K562 (cell line): ENCODE results near the gene GCK. TPM values are rescaled to one million over a fixed set of nuclear protein-coding genes. Genes with fewer than 3 reads are reported as not detected.

Source experiments
- ATF7 ChIP-seq: fragments of 450-650 bp; IDR thresholded peaks from 2 replicates; pipeline ENCODE4 v1.7.1; 2014; ENCODE audit warnings: mild to moderate bottlenecking, moderate library complexity
- CREB1 ChIP-seq, 2 experiments: sonication (generic) in 1 of 2; formaldehyde crosslinking in 1 of 2; IDR thresholded peaks; 2 replicates each; pipeline versions ENCODE4 v1.6.1 to v1.8.0; 2012 to 2022; ENCODE audit warnings: inconsistent platforms in 1 of 2, mild to moderate bottlenecking in 1 of 2, missing genetic modification reagents in 1 of 2, moderate library complexity in 1 of 2
- DPF2 ChIP-seq: fragments of 450-650 bp; IDR thresholded peaks from 2 replicates; pipeline ENCODE4 v1.6.1; 2016
- HDAC3 ChIP-seq: fragments of 450-650 bp; IDR thresholded peaks from 2 replicates; pipeline ENCODE4 v1.6.1; 2018; ENCODE audit warnings: borderline replicate concordance, mild to moderate bottlenecking, moderate library complexity; ENCODE audit not compliant: partially characterized antibody
- HNRNPL ChIP-seq: fragments of 200-400 bp; formaldehyde crosslinking; IDR thresholded peaks from 2 replicates; pipeline ENCODE4 v1.6.1; 2017; ENCODE audit warnings: low read depth, mild to moderate bottlenecking, low read length
- LARP7 ChIP-seq: fragments of 450-650 bp; IDR thresholded peaks from 2 replicates; pipeline ENCODE4 v1.6.1; 2016
- MTF1 ChIP-seq: fragments of 250-450 bp; sonication (Bioruptor Pico); IDR thresholded peaks from 2 replicates; pipeline ENCODE4 v1.9.0; 2021; ENCODE audit warnings: moderate library complexity, mild to moderate bottlenecking, inconsistent platforms, borderline replicate concordance
- NFIX ChIP-seq: fragments of 250-450 bp; sonication (Bioruptor Pico); IDR thresholded peaks from 2 replicates; pipeline ENCODE4 v1.4.0; 2020; ENCODE audit warnings: low read depth, mild to moderate bottlenecking, moderate library complexity
- RB1 ChIP-seq: fragments of 450-650 bp; IDR thresholded peaks from 2 replicates; pipeline ENCODE4 v1.6.1; 2017; ENCODE audit warnings: low read depth, mild to moderate bottlenecking
- SRSF3 ChIP-seq: fragments of 200-400 bp; formaldehyde crosslinking; IDR thresholded peaks from 2 replicates; pipeline ENCODE4 v1.6.1; 2016; ENCODE audit warnings: mild to moderate bottlenecking, low read length, moderate library complexity; ENCODE audit not compliant: insufficient read depth
- YY1 ChIP-seq, 3 experiments: IDR thresholded peaks; 2 replicates each; pipeline ENCODE4 v1.6.1; 2011; ENCODE audit warnings: low read length in 2 of 3, mild to moderate bottlenecking in 2 of 3, moderate library complexity in 2 of 3, borderline replicate concordance in 1 of 3, control low read depth in 1 of 3, low read depth in 1 of 3; ENCODE audit not compliant: insufficient read depth in 3 of 3, insufficient replicate concordance in 2 of 3, control insufficient read depth in 1 of 3, insufficient read length in 1 of 3; ENCODE audit errors: extremely low read depth in 1 of 3
- ZNF124 ChIP-seq: sonication (generic); formaldehyde crosslinking; IDR thresholded peaks from 2 replicates; pipeline ENCODE4 v1.8.1; 2022; ENCODE audit warnings: missing genetic modification reagents
- ZNF239 ChIP-seq: fragments of 250-450 bp; sonication (Bioruptor Pico); IDR thresholded peaks from 2 replicates; pipeline ENCODE4 v1.4.0; 2020; ENCODE audit warnings: mild to moderate bottlenecking
- ZNF445 ChIP-seq: fragments of 250-450 bp; sonication (Bioruptor Pico); IDR thresholded peaks from 2 replicates; pipeline ENCODE4 v1.4.0; 2020; ENCODE audit warnings: low read depth, mild to moderate bottlenecking, moderate library complexity
- ZNF668 ChIP-seq: fragments of 250-450 bp; sonication (Bioruptor Pico); IDR thresholded peaks from 2 replicates; pipeline ENCODE4 v1.8.0; 2022; ENCODE audit warnings: mild to moderate bottlenecking, inconsistent platforms
- ZNF75A ChIP-seq: fragments of 450-650 bp; formaldehyde crosslinking; IDR thresholded peaks from 2 replicates; pipeline ENCODE4 v1.4.0; 2020; ENCODE audit warnings: mild to moderate bottlenecking
- ZNF830 ChIP-seq: fragments of 250-450 bp; sonication (Bioruptor Pico); IDR thresholded peaks from 2 replicates; pipeline ENCODE4 v1.5.0; 2021; ENCODE audit warnings: mild to moderate bottlenecking
- polyA plus RNA-seq, 8 experiments: library from polyadenylated mRNA; depleted of rRNA in 4 of 8; stranded (reverse) in 5 of 8; unstranded in 3 of 8; fragments of >200 nt; fragmentation: Nextera tagmentation in 2 of 8; fragmentation: Illumina TruSeq in 1 of 8; extraction: Ambion mirVana in 2 of 8; extraction: Trizol in 1 of 8; gene quantifications; 2 replicates each; pipeline versions ENCODE4 v1.2.1 to v1.2.3, GENCODE V29; 2011 to 2014; ENCODE audit warnings: inconsistent platforms in 1 of 8, missing spikeins in 1 of 8
- total RNA-seq, 7 experiments: library from RNA; depleted of rRNA in 6 of 7; stranded (reverse); fragments of >200 nt in 6 of 7; fragmentation: Illumina TruSeq in 2 of 7; extraction: Trizol in 2 of 7; gene quantifications; 2 replicates each; pipeline versions ENCODE4 v1.2.1 to v1.2.3, GENCODE V29; 2011 to 2021; ENCODE audit warnings: low replicate concordance in 1 of 7
- TF ChIP-seq, protein P1 (sequence below): fragments of 250-450 bp; sonication (Bioruptor Pico); IDR thresholded peaks from 2 replicates; pipeline ENCODE4 v1.8.0; 2022; ENCODE audit warnings: inconsistent platforms, mild to moderate bottlenecking, moderate library complexity, borderline replicate concordance
- TF ChIP-seq, protein P2 (sequence below): sonication (generic); formaldehyde crosslinking; IDR thresholded peaks from 2 replicates; pipeline ENCODE4 v1.8.1; 2023; ENCODE audit warnings: mild to moderate bottlenecking, missing genetic modification reagents
- TF ChIP-seq, protein P3 (sequence below): fragments of 250-450 bp; sonication (Bioruptor Pico); IDR thresholded peaks from 2 replicates; pipeline ENCODE4 v1.5.1; 2021; ENCODE audit warnings: mild to moderate bottlenecking
- TF ChIP-seq, protein P4 (sequence below): fragments of 250-450 bp; sonication (Bioruptor Pico); IDR thresholded peaks from 2 replicates; pipeline ENCODE4 v1.8.0; 2021; ENCODE audit warnings: moderate library complexity, mild to moderate bottlenecking, inconsistent platforms

GCK gene
- total and polyA plus RNA-seq, 9 of the 15 experiments (the other 6 are each of a cell fraction or from before 2014, with no cell fraction given) = 0.11 to 0.55 (median 0.16) TPM; not detected in 3

DNA sequence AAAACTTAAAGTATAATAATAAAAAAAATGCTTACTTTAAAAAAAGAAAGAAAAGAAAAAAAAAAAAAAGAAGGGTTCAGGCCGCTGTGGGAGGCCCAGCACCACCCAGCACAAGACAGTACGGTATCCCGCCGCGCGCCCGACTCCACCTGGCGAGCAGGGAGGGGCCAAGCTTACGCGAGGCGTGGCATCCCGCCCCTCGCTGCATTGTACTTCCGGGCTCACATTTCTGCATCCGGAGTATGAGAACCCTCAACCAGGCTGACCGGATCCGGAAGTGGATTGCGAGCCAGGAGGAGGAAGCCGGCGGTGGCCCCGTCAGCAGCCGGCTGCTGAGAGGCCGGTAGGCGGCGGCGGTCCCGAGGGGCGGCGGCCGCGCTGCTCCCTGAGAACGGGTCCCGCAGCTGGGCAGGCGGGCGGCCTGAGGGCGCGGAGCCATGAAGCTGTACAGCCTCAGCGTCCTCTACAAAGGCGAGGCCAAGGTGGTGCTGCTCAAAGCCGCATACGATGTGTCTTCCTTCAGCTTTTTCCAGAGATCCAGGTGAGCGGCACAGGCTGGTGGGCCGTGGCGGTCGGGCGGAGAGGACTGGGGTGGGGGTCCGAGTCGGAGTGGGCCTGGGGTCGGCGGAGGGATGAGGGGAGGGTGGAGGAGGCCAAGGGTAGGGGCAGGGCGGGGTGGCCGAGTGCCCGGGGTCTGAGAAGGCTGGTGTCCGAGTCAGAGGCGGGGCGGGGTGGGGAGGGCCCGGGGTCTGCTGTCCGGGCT is 11.6 kb upstream of the GCK start, which contains the start of gene YKT6 (continued):
- TF ChIP-seq, protein P1, sequence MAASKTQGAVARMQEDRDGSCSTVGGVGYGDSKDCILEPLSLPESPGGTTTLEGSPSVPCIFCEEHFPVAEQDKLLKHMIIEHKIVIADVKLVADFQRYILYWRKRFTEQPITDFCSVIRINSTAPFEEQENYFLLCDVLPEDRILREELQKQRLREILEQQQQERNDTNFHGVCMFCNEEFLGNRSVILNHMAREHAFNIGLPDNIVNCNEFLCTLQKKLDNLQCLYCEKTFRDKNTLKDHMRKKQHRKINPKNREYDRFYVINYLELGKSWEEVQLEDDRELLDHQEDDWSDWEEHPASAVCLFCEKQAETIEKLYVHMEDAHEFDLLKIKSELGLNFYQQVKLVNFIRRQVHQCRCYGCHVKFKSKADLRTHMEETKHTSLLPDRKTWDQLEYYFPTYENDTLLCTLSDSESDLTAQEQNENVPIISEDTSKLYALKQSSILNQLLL (CRISPR knock-in tag) = no peak
- TF ChIP-seq MTF1 (CRISPR knock-in tag) (no peak), ZNF668 (no peak), ZNF830 (no peak), SRSF3 (no peak), NFIX (no peak), LARP7 (no peak), HDAC3 (no peak), YY1 (IDR thresholded peaks at IDR 0.05; ENCODE audit: borderline replicate concordance in 1 of 3, control insufficient read depth in 1 of 3, extremely low read depth in 1 of 3, insufficient read depth in 3 of 3, insufficient read length in 1 of 3, insufficient replicate concordance in 2 of 3, low read depth in 1 of 3, low read length in 2 of 3) (peak in 2 of 3 experiments; percentile 45 to 60), RB1 (peak; percentile 75), HNRNPL (no peak), ZNF445 (CRISPR knock-in tag) (no peak), ZNF75A (no peak), DPF2 (peak; percentile 40; the same call in 1 of the 2 replicates), CREB1 (IDR thresholded peaks at IDR 0.05) (peak; percentile 56), CREB1 (CRISPR knock-in tag; IDR thresholded peaks at IDR 0.05) (peak; percentile 63; the same call in 1 of the 2 replicates), ZNF239 (CRISPR knock-in tag) (no peak), ZNF124 (CRISPR knock-in tag) (no peak), ATF7 (peak; percentile 70)
- TF ChIP-seq, protein P2, sequence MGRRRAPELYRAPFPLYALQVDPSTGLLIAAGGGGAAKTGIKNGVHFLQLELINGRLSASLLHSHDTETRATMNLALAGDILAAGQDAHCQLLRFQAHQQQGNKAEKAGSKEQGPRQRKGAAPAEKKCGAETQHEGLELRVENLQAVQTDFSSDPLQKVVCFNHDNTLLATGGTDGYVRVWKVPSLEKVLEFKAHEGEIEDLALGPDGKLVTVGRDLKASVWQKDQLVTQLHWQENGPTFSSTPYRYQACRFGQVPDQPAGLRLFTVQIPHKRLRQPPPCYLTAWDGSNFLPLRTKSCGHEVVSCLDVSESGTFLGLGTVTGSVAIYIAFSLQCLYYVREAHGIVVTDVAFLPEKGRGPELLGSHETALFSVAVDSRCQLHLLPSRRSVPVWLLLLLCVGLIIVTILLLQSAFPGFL (CRISPR knock-in tag) = no peak
- TF ChIP-seq, protein P3, sequence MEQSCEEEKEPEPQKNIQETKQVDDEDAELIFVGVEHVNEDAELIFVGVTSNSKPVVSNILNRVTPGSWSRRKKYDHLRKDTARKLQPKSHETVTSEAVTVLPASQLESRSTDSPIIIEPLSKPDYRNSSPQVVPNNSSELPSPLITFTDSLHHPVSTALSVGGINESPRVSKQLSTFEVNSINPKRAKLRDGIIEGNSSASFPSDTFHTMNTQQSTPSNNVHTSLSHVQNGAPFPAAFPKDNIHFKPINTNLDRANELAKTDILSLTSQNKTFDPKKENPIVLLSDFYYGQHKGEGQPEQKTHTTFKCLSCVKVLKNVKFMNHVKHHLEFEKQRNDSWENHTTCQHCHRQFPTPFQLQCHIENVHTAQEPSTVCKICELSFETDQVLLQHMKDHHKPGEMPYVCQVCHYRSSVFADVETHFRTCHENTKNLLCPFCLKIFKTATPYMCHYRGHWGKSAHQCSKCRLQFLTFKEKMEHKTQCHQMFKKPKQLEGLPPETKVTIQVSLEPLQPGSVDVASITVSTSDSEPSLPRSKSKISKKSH (CRISPR knock-in tag) = no peak
- TF ChIP-seq, protein P4, sequence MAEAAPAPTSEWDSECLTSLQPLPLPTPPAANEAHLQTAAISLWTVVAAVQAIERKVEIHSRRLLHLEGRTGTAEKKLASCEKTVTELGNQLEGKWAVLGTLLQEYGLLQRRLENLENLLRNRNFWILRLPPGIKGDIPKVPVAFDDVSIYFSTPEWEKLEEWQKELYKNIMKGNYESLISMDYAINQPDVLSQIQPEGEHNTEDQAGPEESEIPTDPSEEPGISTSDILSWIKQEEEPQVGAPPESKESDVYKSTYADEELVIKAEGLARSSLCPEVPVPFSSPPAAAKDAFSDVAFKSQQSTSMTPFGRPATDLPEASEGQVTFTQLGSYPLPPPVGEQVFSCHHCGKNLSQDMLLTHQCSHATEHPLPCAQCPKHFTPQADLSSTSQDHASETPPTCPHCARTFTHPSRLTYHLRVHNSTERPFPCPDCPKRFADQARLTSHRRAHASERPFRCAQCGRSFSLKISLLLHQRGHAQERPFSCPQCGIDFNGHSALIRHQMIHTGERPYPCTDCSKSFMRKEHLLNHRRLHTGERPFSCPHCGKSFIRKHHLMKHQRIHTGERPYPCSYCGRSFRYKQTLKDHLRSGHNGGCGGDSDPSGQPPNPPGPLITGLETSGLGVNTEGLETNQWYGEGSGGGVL = no peak
